CD14-positive monocyte (primary cell): Measurements from ENCODE around the gene MAPK13. TPM values are rescaled to one million over a fixed set of nuclear protein-coding genes. Genes with fewer than 3 reads are reported as not detected.

Source experiments
- DNase-seq, 3 donors: peaks; one replicate each; pipeline ENCODE4 v3.0.0-alpha.2; 2011 to 2022
- H2AFZ ChIP-seq: 2 replicates; pipeline ENCODE4 v1.6.0; 2012; ENCODE audit warnings: mild to moderate bottlenecking, low read depth, low read length, inconsistent platforms; ENCODE audit not compliant: insufficient read depth, poor library complexity, severe bottlenecking
- H3K27ac ChIP-seq, 2 donors: 1 replicate in 1 of 2; 2 replicates in 1 of 2; pipeline ENCODE4 v1.5.1; 2012 to 2013; ENCODE audit warnings: low read length in 2 of 2, control low read depth in 1 of 2, inconsistent platforms in 1 of 2, low read depth in 1 of 2, mild to moderate bottlenecking in 1 of 2
- H3K27me3 ChIP-seq, 2 donors: one replicate each; pipeline versions ENCODE4 v1.6.0 to v1.6.1; 2011 to 2013; ENCODE audit warnings: low read length in 2 of 2; ENCODE audit not compliant: control insufficient read depth in 2 of 2, insufficient read depth in 2 of 2
- H3K36me3 ChIP-seq, 2 donors: replicated peaks in 1 of 2; 1 replicate in 1 of 2; 2 replicates in 1 of 2; pipeline versions ENCODE4 v1.5.1 to v1.6.1; 2012 to 2013; ENCODE audit warnings: low read length in 2 of 2, control low read depth in 1 of 2, inconsistent platforms in 1 of 2, mild to moderate bottlenecking in 1 of 2; ENCODE audit not compliant: insufficient read depth in 2 of 2, control insufficient read depth in 1 of 2
- H3K4me1 ChIP-seq, 2 donors: 1 replicate in 1 of 2; 2 replicates in 1 of 2; pipeline versions ENCODE4 v1.5.1 to v1.6.1; 2012 to 2013; ENCODE audit warnings: low read length in 2 of 2, control low read depth in 1 of 2, inconsistent platforms in 1 of 2, mild to moderate bottlenecking in 1 of 2, moderate library complexity in 1 of 2; ENCODE audit not compliant: insufficient read depth in 2 of 2, control insufficient read depth in 1 of 2
- H3K4me2 ChIP-seq: replicated peaks from 2 replicates; pipeline ENCODE3; 2012; ENCODE audit warnings: low read length, moderate library complexity, mild to moderate bottlenecking; ENCODE audit not compliant: poor library complexity, severe bottlenecking; ENCODE audit errors: extremely low read depth
- H3K4me3 ChIP-seq, 3 experiments: fragments of 200-600 bp in 1 of 3; sonication (generic) in 1 of 3; replicated peaks in 1 of 3; 1 replicate in 2 of 3; 2 replicates in 1 of 3; pipeline ENCODE4 v1.5.1; 2011 to 2013; ENCODE audit warnings: low read length in 3 of 3, mild to moderate bottlenecking in 3 of 3, control low read depth in 2 of 3, low read depth in 2 of 3, inconsistent platforms in 1 of 3, moderate library complexity in 1 of 3
- H3K79me2 ChIP-seq: 2 replicates; pipeline ENCODE4 v1.6.0; 2012; ENCODE audit warnings: mild to moderate bottlenecking, control low read depth, inconsistent platforms, low read length, moderate library complexity; ENCODE audit not compliant: insufficient read depth
- H3K9ac ChIP-seq: 2 replicates; pipeline ENCODE4 v1.6.0; 2017; ENCODE audit warnings: low read length, mild to moderate bottlenecking; ENCODE audit not compliant: insufficient read depth, poor library complexity, severe bottlenecking
- H3K9me3 ChIP-seq, 2 donors: replicated peaks in 1 of 2; 1 replicate in 1 of 2; 2 replicates in 1 of 2; pipeline versions ENCODE4 v1.5.1 to v1.6.1; 2012 to 2013; ENCODE audit warnings: low read length in 2 of 2, control low read depth in 1 of 2; ENCODE audit not compliant: control insufficient read depth in 1 of 2, insufficient read depth in 1 of 2
- H4K20me1 ChIP-seq: 2 replicates; pipeline ENCODE4 v1.6.0; 2012; ENCODE audit warnings: mild to moderate bottlenecking, low read length, control low read depth, moderate library complexity; ENCODE audit not compliant: insufficient read depth
- H3K27ac Mint-ChIP-seq, 7 donors: one replicate each; pipeline ENCODE4 v1.8.0; 2020; ENCODE audit warnings: mild to moderate bottlenecking in 7 of 7, mixed read lengths in 7 of 7, moderate library complexity in 6 of 7, inconsistent platforms in 2 of 7
- H3K27me3 Mint-ChIP-seq, 3 donors: one replicate each; pipeline ENCODE4 v1.8.0; 2021 to 2022; ENCODE audit warnings: low read depth in 3 of 3, mild to moderate bottlenecking in 3 of 3, mixed read lengths in 3 of 3, moderate library complexity in 3 of 3, inconsistent platforms in 1 of 3
- H3K36me3 Mint-ChIP-seq, 2 donors: one replicate each; pipeline ENCODE4 v1.8.0; 2020; ENCODE audit warnings: mixed read lengths in 2 of 2, inconsistent platforms in 1 of 2, mild to moderate bottlenecking in 1 of 2
- H3K4me1 Mint-ChIP-seq: one replicate; pipeline ENCODE4 v1.8.0; 2020; ENCODE audit warnings: mild to moderate bottlenecking, mixed read lengths
- H3K4me3 Mint-ChIP-seq, 2 donors: one replicate each; pipeline ENCODE4 v1.8.0; 2020; ENCODE audit warnings: mild to moderate bottlenecking in 2 of 2, mixed read lengths in 2 of 2, moderate library complexity in 1 of 2
- H3K9me3 Mint-ChIP-seq, 7 donors: one replicate each; pipeline ENCODE4 v1.8.0; 2020 to 2022; ENCODE audit warnings: mixed read lengths in 7 of 7, mild to moderate bottlenecking in 6 of 7, moderate library complexity in 6 of 7, inconsistent platforms in 2 of 7
- WGBS: methylation state at CpG from one replicate; pipeline ENCODE4 v1.1.5; 2013; ENCODE audit warnings: missing lambda C conversion rate; ENCODE audit not compliant: insufficient coverage; 5-methylcytosine and 5-hydroxymethylcytosine counted together
- intact Hi-C, 2 donors: fragments of 100-400 bp; cut with micrococcal nuclease; formaldehyde crosslinking; loops; one replicate each; pipeline versions ENCODE4 v1.15.0 to v1.15.1; 2023
- polyA plus RNA-seq, 3 donors: library from polyadenylated mRNA; depleted of rRNA in 1 of 3; unstranded in 2 of 3; stranded (reverse) in 1 of 3; fragments of 300-500 nt in 2 of 3; fragments of >200 nt in 1 of 3; fragmentation: Illumina TruSeq in 2 of 3; gene quantifications; 1 replicate in 2 of 3; 2 replicates in 1 of 3; pipeline ENCODE4 v1.2.3, GENCODE V29; 2012 to 2021
- TF ChIP-seq, protein P1 (sequence below): fragments of 200-600 bp; IDR thresholded peaks from one replicate; pipeline ENCODE4 v1.8.0; 2022; ENCODE audit warnings: antibody characterized with exemption, mild to moderate bottlenecking

Gene MAPK13
- polyA plus RNA-seq, 3 donors = 0.88 to 9.8 (median 2.4) TPM

- H3K27ac ChIP-seq = no peak overlapping the region
- peaks cover 42% of the 10 kb centered on the region for H3K4me1 Mint-ChIP-seq
- H3K4me1 ChIP-seq = peaks cover 32 to 40% of the 10 kb centered on the region in 2 donors
- no peak overlapping the region for H3K4me3 ChIP-seq
- no peak overlapping the region for H3K27ac Mint-ChIP-seq
- 100% methylated on average over 1 of the region's 2 CpGs for WGBS
- no peaks in the 10 kb centered on the region for H4K20me1 ChIP-seq
- H3K9me3 Mint-ChIP-seq = peaks cover 0 to 2% (median 0%) of the 10 kb centered on the region in 7 donors
- DNase-seq = no peak
- peaks cover 35 to 37% of the 10 kb centered on the region in 2 donors for H3K36me3 Mint-ChIP-seq
- H3K9me3 ChIP-seq = no peaks in the 10 kb centered on the region
- H3K4me3 Mint-ChIP-seq = no peak overlapping the region
- TF ChIP-seq, protein P1, sequence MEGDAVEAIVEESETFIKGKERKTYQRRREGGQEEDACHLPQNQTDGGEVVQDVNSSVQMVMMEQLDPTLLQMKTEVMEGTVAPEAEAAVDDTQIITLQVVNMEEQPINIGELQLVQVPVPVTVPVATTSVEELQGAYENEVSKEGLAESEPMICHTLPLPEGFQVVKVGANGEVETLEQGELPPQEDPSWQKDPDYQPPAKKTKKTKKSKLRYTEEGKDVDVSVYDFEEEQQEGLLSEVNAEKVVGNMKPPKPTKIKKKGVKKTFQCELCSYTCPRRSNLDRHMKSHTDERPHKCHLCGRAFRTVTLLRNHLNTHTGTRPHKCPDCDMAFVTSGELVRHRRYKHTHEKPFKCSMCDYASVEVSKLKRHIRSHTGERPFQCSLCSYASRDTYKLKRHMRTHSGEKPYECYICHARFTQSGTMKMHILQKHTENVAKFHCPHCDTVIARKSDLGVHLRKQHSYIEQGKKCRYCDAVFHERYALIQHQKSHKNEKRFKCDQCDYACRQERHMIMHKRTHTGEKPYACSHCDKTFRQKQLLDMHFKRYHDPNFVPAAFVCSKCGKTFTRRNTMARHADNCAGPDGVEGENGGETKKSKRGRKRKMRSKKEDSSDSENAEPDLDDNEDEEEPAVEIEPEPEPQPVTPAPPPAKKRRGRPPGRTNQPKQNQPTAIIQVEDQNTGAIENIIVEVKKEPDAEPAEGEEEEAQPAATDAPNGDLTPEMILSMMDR = no peak
- H3K27me3 ChIP-seq = peaks cover 0 to 2% of the 10 kb centered on the region in 2 donors
- no peak overlapping the region for H2AFZ ChIP-seq
- H3K4me2 ChIP-seq = no peak overlapping the region
- intact Hi-C loops = no loop called here
- H3K27me3 Mint-ChIP-seq = peaks cover 2 to 6% (median 4%) of the 10 kb centered on the region in 3 donors
- peaks cover 0 to 6% of the 10 kb centered on the region in 2 donors for H3K36me3 ChIP-seq
- H3K9ac ChIP-seq = no peak overlapping the region
- no peaks in the 10 kb centered on the region for H3K79me2 ChIP-seq
These were observed 5.7 kb downstream of the MAPK13 start for GRCh38 chr6:36136034-36136433.

GRCh38 chr6:36136551-36136950 lies 6.2 kb downstream of the MAPK13 start:
- Histone ChIP-seq H3K4me2 (no peak overlapping the region), H3K79me2 (no peaks in the 10 kb centered on the region), H3K27ac (no peak overlapping the region), H3K9me3 (no peaks in the 10 kb centered on the region), H3K4me1 (peaks cover 32 to 40% of the 10 kb centered on the region in 2 donors), H3K36me3 (peaks cover 0 to 6% of the 10 kb centered on the region in 2 donors), H3K27me3 (no peaks in the 10 kb centered on the region), H2AFZ (no peak overlapping the region), H4K20me1 (no peaks in the 10 kb centered on the region), H3K9ac (no peak overlapping the region), H3K4me3 (no peak overlapping the region)
- TF ChIP-seq, protein P1 = no peak
- intact Hi-C loops = no loop called here
- Mint-ChIP-seq H3K4me1 (peaks cover 43% of the 10 kb centered on the region), H3K27ac (no peak overlapping the region), H3K9me3 (peaks cover 0 to 2% (median 0%) of the 10 kb centered on the region in 7 donors), H3K27me3 (peaks cover 0 to 6% (median 3%) of the 10 kb centered on the region in 3 donors), H3K36me3 (peaks cover 35 to 37% of the 10 kb centered on the region in 2 donors), H3K4me3 (no peak overlapping the region)
- no peak for DNase-seq
- 98% methylated on average over 12 of the region's 12 CpGs for WGBS
